NCI-H2081 (cell line): ENCODE measurements around the gene TMEM163.

Source experiments
- DNase-seq, 2 experiments: peaks; one replicate each; lab custom pipeline; 2025; lab: John Stamatoyannopoulos, UW

The TMEM163 gene

GRCh38 chr2:134722728-134723127, 3.9 kb upstream of the TMEM163 start:
- DNase-seq, result no peak

- no peak for DNase-seq
Observed at GRCh38 chr2:134721596-134721995, 2.8 kb upstream of the TMEM163 start.

GRCh38 chr2:134718023-134718816, 580 bp downstream of the TMEM163 start:
- peak; percentile 30 to 42 for DNase-seq

GRCh38 chr2:134717286-134718022, 1.3 kb downstream of the TMEM163 start:
- DNase-seq, result no peak

- no peak for DNase-seq
Observed at GRCh38 chr2:134716721-134717243, 2.0 kb downstream of the TMEM163 start.

- DNase-seq, result no peak
Observed at GRCh38 chr2:134715932-134716643, 2.7 kb downstream of the TMEM163 start.

- DNase-seq, result no peak
Observed at GRCh38 chr2:134714228-134714627, 4.6 kb downstream of the TMEM163 start.

- DNase-seq, result no peak
Observed at GRCh38 chr2:134713606-134714005, 5.2 kb downstream of the TMEM163 start.

GRCh38 chr2:134713176-134713575, 5.6 kb downstream of the TMEM163 start:
- no peak for DNase-seq

GRCh38 chr2:134712736-134713135, 6.1 kb downstream of the TMEM163 start:
- no peak for DNase-seq

- no peak for DNase-seq
Observed at GRCh38 chr2:134712299-134712698, 6.5 kb downstream of the TMEM163 start.

GRCh38 chr2:134711692-134712091, 7.1 kb downstream of the TMEM163 start:
- DNase-seq, result no peak

- DNase-seq, result no peak
Observed at GRCh38 chr2:134707330-134707676, 11.5 kb downstream of the TMEM163 start.

GRCh38 chr2:134706587-134707329, 12.0 kb downstream of the TMEM163 start:
- no peak for DNase-seq

GRCh38 chr2:134705861-134706586, 12.8 kb downstream of the TMEM163 start:
- DNase-seq, result no peak

- no peak for DNase-seq
Observed at GRCh38 chr2:134704173-134704572, 14.6 kb downstream of the TMEM163 start.

GRCh38 chr2:134703426-134703825, 15.4 kb downstream of the TMEM163 start:
- DNase-seq, result no peak

- DNase-seq, result no peak
Observed at GRCh38 chr2:134700730-134701129, 18.1 kb downstream of the TMEM163 start.

GRCh38 chr2:134694411-134694810, 24.4 kb downstream of the TMEM163 start:
- no peak for DNase-seq

GRCh38 chr2:134693359-134694330, 25.2 kb downstream of the TMEM163 start:
- no peak for DNase-seq
